Stimulated activated effector memory CD8-positive, alpha-beta T cell treated with anti-CD3 and anti-CD28 coated beads, Interleukin-12 subunit alpha, Interleukin-12 subunit beta, amount 100 ng/mL, for 72 hours (primary cell): Measurements from ENCODE around the gene MPV17L.
"Not testable (repeated sequence)": the region's sequence is repeated elsewhere in the genome, so short reads cannot be mapped to it uniquely, and the experiment has no call there.

ENCODE experiments used
- ATAC-seq: fragments of 150-1000 bp; cut with Tn5 transposase; 2 replicates; pipeline ENCODE4 v1.10.0; 2021
- DNase-seq, 2 donors: peaks; one replicate each; pipeline ENCODE4 v3.0.0; 2021 to 2022; ENCODE audit warnings: low spot score in 2 of 2
- H3K27ac Mint-ChIP-seq: one replicate; pipeline ENCODE4 v1.8.0; 2022; ENCODE audit warnings: mild to moderate bottlenecking, mixed read lengths
- H3K36me3 Mint-ChIP-seq: one replicate; pipeline ENCODE4 v1.8.0; 2022; ENCODE audit warnings: mild to moderate bottlenecking, mixed read lengths
- H3K4me1 Mint-ChIP-seq: one replicate; pipeline ENCODE4 v1.8.0; 2022; ENCODE audit warnings: mixed read lengths
- H3K4me3 Mint-ChIP-seq: one replicate; pipeline ENCODE4 v1.8.0; 2022; ENCODE audit warnings: mild to moderate bottlenecking, mixed read lengths
- H3K9me3 Mint-ChIP-seq: one replicate; pipeline ENCODE4 v1.8.0; 2022; ENCODE audit warnings: mixed read lengths

The MPV17L gene

DNA sequence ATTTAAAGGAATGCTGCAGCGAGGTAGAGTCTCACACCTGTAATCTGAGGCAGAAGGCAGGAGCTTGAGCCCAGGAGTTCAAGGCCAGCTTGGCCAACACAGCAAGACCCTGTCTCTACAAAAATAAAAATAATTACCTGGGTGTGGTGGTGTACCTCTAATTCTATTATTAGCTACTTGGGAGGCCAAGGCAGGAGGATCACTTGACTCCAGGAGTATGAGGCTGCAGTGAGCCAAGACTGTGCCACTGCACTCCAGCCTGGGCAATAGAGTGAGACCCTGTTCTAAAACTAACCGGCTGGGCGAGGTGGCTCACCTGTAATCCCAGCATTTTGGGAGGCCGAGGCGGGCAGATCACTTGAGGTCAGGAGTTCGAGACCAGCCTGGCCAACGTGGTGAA, 57.7 kb downstream of the MPV17L start:
- not testable (repeated sequence) for H3K36me3 Mint-ChIP-seq, ATAC-seq, H3K4me3 Mint-ChIP-seq, H3K9me3 Mint-ChIP-seq, H3K27ac Mint-ChIP-seq, H3K4me1 Mint-ChIP-seq, DNase-seq

- H3K4me1 Mint-ChIP-seq, DNase-seq, H3K4me3 Mint-ChIP-seq, H3K9me3 Mint-ChIP-seq, H3K36me3 Mint-ChIP-seq, ATAC-seq, H3K27ac Mint-ChIP-seq: not testable (repeated sequence)
Observed at GRCh38 chr16:15454933-15455332, 59.4 kb downstream of the MPV17L start.

DNA sequence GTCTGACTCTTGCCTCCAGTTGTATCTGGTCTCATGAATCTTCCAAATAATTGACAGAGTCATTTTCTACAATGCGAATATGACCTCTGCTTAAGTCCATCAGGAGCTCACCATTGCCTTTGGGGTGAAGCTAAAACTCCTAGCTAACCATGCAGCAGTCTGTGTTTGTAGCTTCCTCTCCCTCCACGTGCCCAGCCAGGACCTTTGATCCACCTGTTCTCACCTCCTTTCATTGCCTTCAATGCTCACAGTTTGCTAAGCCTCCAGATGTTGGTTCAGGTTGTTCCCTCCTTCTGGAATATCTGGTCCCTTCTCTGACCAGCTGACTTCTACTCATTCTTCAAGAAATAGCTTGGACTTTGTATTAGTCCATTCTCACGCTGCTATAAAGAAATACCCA, 61.8 kb downstream of the MPV17L start:
- no peak for DNase-seq
- no peak for ATAC-seq
- Mint-ChIP-seq H3K36me3 (no peaks in the 10 kb centered on the region), H3K9me3 (no peaks in the 10 kb centered on the region), H3K4me3 (no peak overlapping the region), H3K4me1 (no peaks in the 10 kb centered on the region), H3K27ac (no peak overlapping the region)

GRCh38 chr16:15457958-15458357, 62.4 kb downstream of the MPV17L start:
- ATAC-seq = no peak
- no peaks in the 10 kb centered on the region for H3K4me1 Mint-ChIP-seq

GRCh38 chr16:15459791-15460190, 64.2 kb downstream of the MPV17L start:
- no peaks in the 10 kb centered on the region for H3K36me3 Mint-ChIP-seq
- H3K9me3 Mint-ChIP-seq = no peaks in the 10 kb centered on the region
- DNase-seq (no peak), ATAC-seq (no peak)
- H3K27ac Mint-ChIP-seq = no peak overlapping the region
- no peaks in the 10 kb centered on the region for H3K4me1 Mint-ChIP-seq
- no peak overlapping the region for H3K4me3 Mint-ChIP-seq

More at GRCh38 chr16:15457958-15458357, 62.4 kb downstream of the MPV17L start:
- DNase-seq = no peak
- Mint-ChIP-seq H3K9me3 (no peaks in the 10 kb centered on the region), H3K4me3 (no peak overlapping the region), H3K27ac (no peak overlapping the region), H3K36me3 (no peaks in the 10 kb centered on the region)

DNA sequence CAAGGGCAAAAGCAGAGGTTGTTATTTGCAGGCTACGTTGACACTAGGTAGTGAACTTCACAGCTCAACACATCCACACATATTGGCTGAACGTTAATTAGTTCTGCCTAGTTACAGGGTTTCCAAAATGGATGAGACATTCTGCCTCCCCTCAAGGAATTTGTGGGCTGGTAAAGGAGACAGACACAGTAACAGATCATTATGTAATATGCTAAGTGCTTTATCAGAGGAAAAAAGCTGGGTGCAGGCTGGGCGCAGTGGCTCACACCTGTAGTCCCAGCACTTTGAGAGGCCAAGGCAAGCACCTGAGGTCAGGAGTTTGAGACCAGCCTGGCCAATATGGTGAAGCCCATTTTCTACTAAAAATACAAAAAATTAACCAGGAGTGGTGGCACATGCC, 65.0 kb downstream of the MPV17L start:
- Mint-ChIP-seq H3K4me1 (no peaks in the 10 kb centered on the region), H3K4me3 (no peak overlapping the region), H3K36me3 (no peaks in the 10 kb centered on the region), H3K9me3 (no peaks in the 10 kb centered on the region), H3K27ac (no peak overlapping the region)
- no peak for DNase-seq
- no peak for ATAC-seq

DNA sequence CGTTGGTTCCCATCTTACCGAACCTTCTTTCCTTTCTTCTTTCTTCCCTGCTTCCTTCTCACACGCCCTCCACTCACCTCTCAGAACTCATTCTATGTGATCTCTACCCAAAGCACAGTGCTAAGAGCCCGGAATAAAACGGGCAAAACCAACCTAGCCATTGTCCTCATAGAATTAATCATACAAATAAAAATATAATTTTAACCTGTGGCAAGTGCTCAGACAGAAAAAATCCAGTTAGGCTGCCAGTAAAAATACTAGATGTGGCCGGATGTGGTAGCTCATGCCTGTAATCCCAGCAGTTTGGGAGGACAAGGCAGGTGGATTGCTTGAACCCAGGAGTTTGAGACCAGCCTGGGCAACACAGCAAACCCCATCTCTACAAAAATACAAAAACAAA, 65.8 kb downstream of the MPV17L start:
- H3K9me3 Mint-ChIP-seq = no peaks in the 10 kb centered on the region
- H3K4me1 Mint-ChIP-seq = no peaks in the 10 kb centered on the region
- ATAC-seq (no peak), DNase-seq (no peak)
- no peaks in the 10 kb centered on the region for H3K36me3 Mint-ChIP-seq
- no peak overlapping the region for H3K4me3 Mint-ChIP-seq
- H3K27ac Mint-ChIP-seq = no peak overlapping the region
